SU-DHL-6 (cell line): ENCODE measurements around the gene GNAQ.

ENCODE experiments used
- H2AFZ ChIP-seq: fragments of 200-600 bp; sonication (generic); 2 replicates; pipeline ENCODE4 v1.6.1; 2014; ENCODE audit warnings: low read depth, mild to moderate bottlenecking, moderate library complexity, mixed read lengths, antibody characterized with exemption, low read length; ENCODE audit not compliant: severe bottlenecking
- H3F3A ChIP-seq: fragments of 200-600 bp; shearing (Covaris generic); 2 replicates; pipeline ENCODE4 v1.6.0; 2016; ENCODE audit warnings: antibody characterized with exemption, mild to moderate bottlenecking; ENCODE audit not compliant: insufficient read depth
- H3K27ac ChIP-seq: fragments of 200-600 bp; sonication (generic); 2 replicates; pipeline ENCODE4 v1.5.1; 2016; ENCODE audit warnings: low read depth, mild to moderate bottlenecking, low read length, moderate library complexity, mixed read lengths
- H3K27me3 ChIP-seq: fragments of 200-600 bp; sonication (generic), shearing (Covaris generic); 2 replicates; pipeline ENCODE4 v1.6.0; 2014; ENCODE audit warnings: mild to moderate bottlenecking, low read length
- H3K36me3 ChIP-seq: fragments of 200-600 bp; sonication (generic); 2 replicates; pipeline ENCODE4 v1.6.1; 2014; ENCODE audit warnings: mild to moderate bottlenecking, low read length, mixed read lengths
- H3K4me2 ChIP-seq: fragments of 300-600, 200-600 bp; shearing (Covaris generic), sonication (generic); 2 replicates; pipeline ENCODE4 v1.6.0; 2014; ENCODE audit warnings: low read length, low read depth, mild to moderate bottlenecking; ENCODE audit not compliant: poor library complexity, severe bottlenecking
- H3K4me3 ChIP-seq: fragments of 200-600 bp; sonication (generic); 2 replicates; pipeline ENCODE4 v1.5.1; 2014; ENCODE audit warnings: antibody characterized with exemption, low read length, mild to moderate bottlenecking, mixed read lengths; ENCODE audit not compliant: insufficient read depth, poor library complexity, severe bottlenecking
- H3K79me2 ChIP-seq: fragments of 200-600 bp; sonication (generic); 2 replicates; pipeline ENCODE4 v1.6.1; 2014; ENCODE audit warnings: mild to moderate bottlenecking, low read length, moderate library complexity; ENCODE audit not compliant: insufficient read depth
- H3K9ac ChIP-seq: fragments of 200-600 bp; sonication (generic); 2 replicates; pipeline ENCODE4 v1.7.0; 2014; ENCODE audit warnings: mild to moderate bottlenecking, low read length
- H3K9me2 ChIP-seq: fragments of 200-600 bp; sonication (generic); replicated peaks from 2 replicates; pipeline ENCODE4 v1.6.1; 2014; ENCODE audit warnings: low read length; ENCODE audit not compliant: insufficient read depth
- H3K9me3 ChIP-seq: fragments of 200-600 bp; sonication (generic); 2 replicates; pipeline ENCODE4 v1.6.1; 2014; ENCODE audit warnings: low read length, mixed read lengths; ENCODE audit not compliant: insufficient read depth
- H4K20me1 ChIP-seq: fragments of 200-600 bp; sonication (generic); 2 replicates; pipeline ENCODE4 v1.6.1; 2014; ENCODE audit warnings: low read depth, mild to moderate bottlenecking, antibody characterized with exemption, low read length, moderate library complexity, mixed read lengths
- CTCF ChIP-seq: fragments of 200-600 bp; sonication (generic); IDR thresholded peaks from one replicate; pipeline ENCODE4 v1.5.1; 2017; ENCODE audit warnings: antibody characterized with exemption, mild to moderate bottlenecking, low read length, moderate library complexity; ENCODE audit not compliant: insufficient read depth, poor library complexity, severe bottlenecking
- EZH2phosphoT487 ChIP-seq: fragments of 200-600 bp; sonication (generic), shearing (Covaris generic); conservative IDR thresholded peaks from 2 replicates; pipeline ENCODE4 v1.6.1; 2018; ENCODE audit warnings: mild to moderate bottlenecking, antibody characterized with exemption, low read length, moderate library complexity, mixed read lengths

Gene GNAQ

DNA sequence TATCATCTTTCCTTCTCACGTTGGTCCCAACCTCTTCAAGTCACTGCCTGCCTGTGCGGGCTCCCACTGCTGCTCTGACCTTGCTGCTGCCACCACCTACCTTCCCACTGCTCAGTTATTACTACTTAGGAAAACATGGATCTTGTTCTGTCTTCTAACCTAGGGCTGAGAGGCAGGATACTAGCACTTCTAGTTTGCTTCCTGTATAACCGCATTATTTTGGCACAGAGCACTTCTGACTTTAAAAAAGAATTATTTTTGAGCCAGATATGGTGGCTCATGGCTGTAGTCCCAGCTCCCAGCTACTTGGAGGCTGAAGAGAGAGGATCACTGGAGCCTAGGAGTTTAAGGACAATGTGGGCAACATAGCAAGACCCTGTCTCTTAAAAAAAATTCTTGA, 248.1 kb downstream of the GNAQ start:
- no peaks in the 10 kb centered on the region for H3K79me2 ChIP-seq
- H3K9ac ChIP-seq: no peak overlapping the region
- no peak overlapping the region for H3K4me2 ChIP-seq
- no peaks in the 10 kb centered on the region for H4K20me1 ChIP-seq
- H3K9me2 ChIP-seq: no peaks in the 10 kb centered on the region
- no peaks in the 10 kb centered on the region for H3K27me3 ChIP-seq
- no peak overlapping the region for H2AFZ ChIP-seq
- H3K4me3 ChIP-seq: no peak overlapping the region
- H3K27ac ChIP-seq: no peak overlapping the region
- no peaks in the 10 kb centered on the region for H3K36me3 ChIP-seq
- H3K9me3 ChIP-seq: no peaks in the 10 kb centered on the region
- TF ChIP-seq EZH2phosphoT487: no peak
- TF ChIP-seq CTCF: no peak
- no peaks in the 10 kb centered on the region for H3F3A ChIP-seq

DNA sequence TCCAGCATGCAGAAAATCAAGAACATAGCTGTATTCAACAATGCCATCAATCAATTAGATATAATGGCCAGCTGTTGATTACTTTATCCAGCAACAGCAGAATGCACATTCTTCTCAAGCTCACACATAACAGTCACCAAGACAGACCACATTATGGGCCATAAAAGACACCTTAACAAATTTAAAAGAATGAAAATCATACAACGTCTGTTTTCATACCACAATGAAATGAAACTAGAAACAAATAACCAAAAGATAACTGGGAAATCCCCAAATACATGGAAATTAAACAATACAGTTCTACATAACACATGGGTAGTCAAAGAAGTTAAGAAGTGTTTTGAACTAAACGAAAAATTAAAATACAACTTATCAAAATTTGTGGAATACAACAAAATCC, 252.6 kb downstream of the GNAQ start:
- Histone ChIP-seq H3K27me3 (no peaks in the 10 kb centered on the region), H3K4me2 (no peak overlapping the region), H3K36me3 (no peaks in the 10 kb centered on the region), H3F3A (no peaks in the 10 kb centered on the region), H2AFZ (no peak overlapping the region), H3K9me2 (no peaks in the 10 kb centered on the region), H3K27ac (no peak overlapping the region), H4K20me1 (no peaks in the 10 kb centered on the region), H3K79me2 (no peaks in the 10 kb centered on the region), H3K9ac (no peak overlapping the region), H3K4me3 (no peak overlapping the region), H3K9me3 (no peaks in the 10 kb centered on the region)
- TF ChIP-seq CTCF: no peak

DNA sequence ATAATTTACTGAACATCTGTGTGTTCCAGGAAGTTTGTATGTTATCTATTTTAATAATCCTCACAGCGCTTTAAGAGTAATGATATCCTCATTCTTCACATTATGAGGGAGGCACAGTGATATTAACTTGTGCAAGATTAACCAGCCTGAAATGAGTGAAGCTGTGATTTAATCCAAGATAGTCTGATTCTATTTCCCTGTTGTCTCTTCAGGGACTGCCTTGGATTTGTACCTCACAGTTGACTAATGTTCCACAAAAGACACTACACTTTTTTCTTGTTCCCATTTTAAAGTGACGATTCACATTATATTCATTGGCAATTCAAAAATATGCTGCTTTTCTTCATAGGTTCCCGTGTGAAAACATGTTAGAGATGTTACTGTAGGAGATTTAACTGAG, 258.2 kb downstream of the GNAQ start:
- Histone ChIP-seq H3K79me2 (no peaks in the 10 kb centered on the region), H2AFZ (no peak overlapping the region), H4K20me1 (no peaks in the 10 kb centered on the region), H3K4me2 (no peak overlapping the region), H3K27ac (no peak overlapping the region), H3K9ac (no peak overlapping the region), H3K9me2 (no peaks in the 10 kb centered on the region), H3K27me3 (no peaks in the 10 kb centered on the region), H3F3A (no peaks in the 10 kb centered on the region), H3K9me3 (no peaks in the 10 kb centered on the region), H3K36me3 (no peaks in the 10 kb centered on the region), H3K4me3 (no peak overlapping the region)
- no peak for TF ChIP-seq EZH2phosphoT487

GRCh38 chr9:77772646-77773045, 259.0 kb downstream of the GNAQ start:
- no peak overlapping the region for H3K4me2 ChIP-seq
- H3K79me2 ChIP-seq: no peaks in the 10 kb centered on the region
- H3K9me2 ChIP-seq: no peaks in the 10 kb centered on the region
- H3K9me3 ChIP-seq: no peaks in the 10 kb centered on the region
- no peak for TF ChIP-seq CTCF
- no peak for TF ChIP-seq EZH2phosphoT487
- no peak overlapping the region for H2AFZ ChIP-seq
- no peaks in the 10 kb centered on the region for H3F3A ChIP-seq
- no peaks in the 10 kb centered on the region for H3K27me3 ChIP-seq
- no peak overlapping the region for H3K9ac ChIP-seq
- no peak overlapping the region for H3K4me3 ChIP-seq
- H3K36me3 ChIP-seq: no peaks in the 10 kb centered on the region
- no peak overlapping the region for H3K27ac ChIP-seq
- H4K20me1 ChIP-seq: no peaks in the 10 kb centered on the region
